ENCODE results near the gene FAM72D.
"Not testable (repeated sequence)": the region's sequence is repeated elsewhere in the genome, so short reads cannot be mapped to it uniquely, and the experiment has no call there.

Gene FAM72D

GRCh38 chr1:145125112-145125511, 29.3 kb downstream of the FAM72D start:
- H3K4me3 ChIP-seq (ENCODE audit: low read depth, low read length); in situ Hi-C loops (cut with HindIII; ENCODE audit: low sequenced_read_pairs); DNase-seq (ENCODE audit: low read depth, low spot score): not testable (repeated sequence)

GRCh38 chr1:145127144-145127543, 31.4 kb downstream of the FAM72D start:
- in situ Hi-C loops (cut with HindIII; ENCODE audit: low sequenced_read_pairs); H3K4me3 ChIP-seq (ENCODE audit: low read depth, low read length); DNase-seq (ENCODE audit: low read depth, low spot score): not testable (repeated sequence)

GRCh38 chr1:145128697-145129469, 33.1 kb downstream of the FAM72D start:
- DNase-seq (ENCODE audit: low read depth, low spot score); H3K4me3 ChIP-seq (ENCODE audit: low read depth, low read length); in situ Hi-C loops (cut with HindIII; ENCODE audit: low sequenced_read_pairs): not testable (repeated sequence)

- DNase-seq (ENCODE audit: low read depth, low spot score); in situ Hi-C loops (cut with HindIII; ENCODE audit: low sequenced_read_pairs): not testable (repeated sequence)
Measured at GRCh38 chr1:145134476-145134875, 38.7 kb downstream of the FAM72D start.

GRCh38 chr1:145140549-145140948, 44.8 kb downstream of the FAM72D start:
- DNase-seq (ENCODE audit: low read depth, low spot score); in situ Hi-C loops (cut with HindIII; ENCODE audit: low sequenced_read_pairs); H3K4me3 ChIP-seq (ENCODE audit: low read depth, low read length): not testable (repeated sequence)

More at GRCh38 chr1:145134476-145134875, 38.7 kb downstream of the FAM72D start:
- not testable (repeated sequence) for H3K4me3 ChIP-seq (ENCODE audit: low read depth, low read length)

- in situ Hi-C loops (cut with HindIII; ENCODE audit: low sequenced_read_pairs); DNase-seq (ENCODE audit: low read depth, low spot score); H3K4me3 ChIP-seq (ENCODE audit: low read depth, low read length): not testable (repeated sequence)
Measured at GRCh38 chr1:145144264-145144913, 48.6 kb downstream of the FAM72D start.

GRCh38 chr1:145146308-145146707, 50.5 kb downstream of the FAM72D start:
- in situ Hi-C loops (cut with HindIII; ENCODE audit: low sequenced_read_pairs); DNase-seq (ENCODE audit: low read depth, low spot score); H3K4me3 ChIP-seq (ENCODE audit: low read depth, low read length): not testable (repeated sequence)

- H3K4me3 ChIP-seq (ENCODE audit: low read depth, low read length); DNase-seq (ENCODE audit: low read depth, low spot score); in situ Hi-C loops (cut with HindIII; ENCODE audit: low sequenced_read_pairs): not testable (repeated sequence)
Measured at GRCh38 chr1:145147172-145147571, 51.4 kb downstream of the FAM72D start.

- DNase-seq (ENCODE audit: low read depth, low spot score); in situ Hi-C loops (cut with HindIII; ENCODE audit: low sequenced_read_pairs): not testable (repeated sequence)
Measured at GRCh38 chr1:145155421-145155820, 59.6 kb downstream of the FAM72D start.

GRCh38 chr1:145155873-145156272, 60.1 kb downstream of the FAM72D start:
- H3K4me3 ChIP-seq (ENCODE audit: low read depth, low read length); DNase-seq (ENCODE audit: low read depth, low spot score); in situ Hi-C loops (cut with HindIII; ENCODE audit: low sequenced_read_pairs): not testable (repeated sequence)

More at GRCh38 chr1:145155421-145155820, 59.6 kb downstream of the FAM72D start:
- not testable (repeated sequence) for H3K4me3 ChIP-seq (ENCODE audit: low read depth, low read length)

GRCh38 chr1:145156891-145157610, 61.3 kb downstream of the FAM72D start:
- peak; percentile 73 for DNase-seq (ENCODE audit: low read depth, low spot score)
- peak overlapping the region; percentile 22 for H3K4me3 ChIP-seq (ENCODE audit: low read depth, low read length)
- in situ Hi-C loops (cut with HindIII; ENCODE audit: low sequenced_read_pairs) = not testable (repeated sequence)

- in situ Hi-C loops (cut with HindIII; ENCODE audit: low sequenced_read_pairs); H3K4me3 ChIP-seq (ENCODE audit: low read depth, low read length); DNase-seq (ENCODE audit: low read depth, low spot score): not testable (repeated sequence)
Measured at GRCh38 chr1:145157715-145158114, 61.9 kb downstream of the FAM72D start.

GRCh38 chr1:145161046-145161752, 65.4 kb downstream of the FAM72D start:
- in situ Hi-C loops (cut with HindIII; ENCODE audit: low sequenced_read_pairs); DNase-seq (ENCODE audit: low read depth, low spot score): not testable (repeated sequence)

More at GRCh38 chr1:145161046-145161752, 65.4 kb downstream of the FAM72D start:
- not testable (repeated sequence) for H3K4me3 ChIP-seq (ENCODE audit: low read depth, low read length)

Measured in astrocyte of the spinal cord (primary cell).